Measurements from ENCODE around the gene PARN.
"Not testable (repeated sequence)": the region's sequence is repeated elsewhere in the genome, so short reads cannot be mapped to it uniquely, and the experiment has no call there.

The PARN gene

DNA sequence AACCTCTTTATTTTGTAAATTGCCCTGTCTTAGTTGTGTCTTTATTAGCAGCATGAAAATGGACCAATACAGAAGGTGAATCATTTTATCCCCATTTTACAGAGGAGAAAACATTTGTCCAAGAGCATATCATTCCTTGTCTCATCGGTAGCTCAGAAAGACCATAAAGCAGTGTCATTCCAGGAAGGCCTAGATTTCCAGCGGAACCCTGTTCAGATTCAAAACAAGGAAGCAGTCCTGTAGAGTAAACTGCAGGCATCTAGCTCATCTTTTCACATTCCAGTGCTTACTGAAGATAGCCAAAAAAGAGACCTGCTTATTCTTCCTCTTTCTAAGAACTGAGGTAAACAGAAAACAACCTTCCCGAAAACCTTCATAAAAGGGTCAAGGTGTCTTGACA is 54.0 kb downstream of the PARN start:
- Histone ChIP-seq H4K8ac (ENCODE audit: low read depth, low read length) (no peak overlapping the region), H3K9ac (ENCODE audit: low read length) (no peak overlapping the region), H2BK5ac (ENCODE audit: low read length) (no peak overlapping the region), H3K27me3 (ENCODE audit: insufficient read depth, low read length, poor library complexity) (no peaks in the 10 kb centered on the region), H3K4me2 (ENCODE audit: low read length) (no peak overlapping the region), H3K4ac (ENCODE audit: low read depth, low read length) (no peak overlapping the region), H3K56ac (ENCODE audit: low read length) (no peak overlapping the region), H3K23ac (ENCODE audit: low read length) (no peak overlapping the region), H2AK5ac (ENCODE audit: low read length) (no peak overlapping the region), H3K4me1 (ENCODE audit: control insufficient read depth, low read depth, low read length) (no peaks in the 10 kb centered on the region), H3K79me2 (ENCODE audit: control insufficient read depth, insufficient read depth, low read length) (no peaks in the 10 kb centered on the region), H3K18ac (ENCODE audit: low read length) (no peak overlapping the region), H4K5ac (ENCODE audit: low read length) (no peak overlapping the region), H3K36me3 (ENCODE audit: control insufficient read depth, insufficient read depth, low read length) (peaks cover 2% of the 10 kb centered on the region), H2BK15ac (replicated peaks; ENCODE audit: low read depth) (no peak overlapping the region), H2BK120ac (ENCODE audit: low read depth, low read length) (no peak overlapping the region), H3K27ac (ENCODE audit: low read depth, low read length) (no peak overlapping the region), H3K4me3 (ENCODE audit: low read length) (no peak overlapping the region), H3K79me1 (ENCODE audit: low read length) (no peaks in the 10 kb centered on the region)
- no CpG with 5 or more reads among the region's 3 CpGs for WGBS (ENCODE audit: extremely low coverage, insufficient coverage, low lambda C conversion rate)
- no peak for DNase-seq

- not testable (repeated sequence) for H3K23ac ChIP-seq (ENCODE audit: low read length); H3K79me1 ChIP-seq (ENCODE audit: low read length); H3K4me1 ChIP-seq (ENCODE audit: control insufficient read depth, low read depth, low read length); H3K27me3 ChIP-seq (ENCODE audit: insufficient read depth, low read length, poor library complexity); H3K18ac ChIP-seq (ENCODE audit: low read length); H3K56ac ChIP-seq (ENCODE audit: low read length); H3K4ac ChIP-seq (ENCODE audit: low read depth, low read length); H4K8ac ChIP-seq (ENCODE audit: low read depth, low read length); H3K27ac ChIP-seq (ENCODE audit: low read depth, low read length); H3K4me2 ChIP-seq (ENCODE audit: low read length); H3K4me3 ChIP-seq (ENCODE audit: low read length); H3K79me2 ChIP-seq (ENCODE audit: control insufficient read depth, insufficient read depth, low read length); H2AK5ac ChIP-seq (ENCODE audit: low read length); H2BK5ac ChIP-seq (ENCODE audit: low read length); H3K9ac ChIP-seq (ENCODE audit: low read length); DNase-seq; H2BK120ac ChIP-seq (ENCODE audit: low read depth, low read length); H3K36me3 ChIP-seq (ENCODE audit: control insufficient read depth, insufficient read depth, low read length); H2BK15ac ChIP-seq (replicated peaks; ENCODE audit: low read depth); H4K5ac ChIP-seq (ENCODE audit: low read length)
- WGBS (ENCODE audit: extremely low coverage, insufficient coverage, low lambda C conversion rate) = no CpG with 5 or more reads among the region's 4 CpGs
Observed at GRCh38 chr16:14574698-14575415, 55.2 kb downstream of the PARN start.

- Histone ChIP-seq H2BK5ac (ENCODE audit: low read length) (no peak overlapping the region), H3K79me2 (ENCODE audit: control insufficient read depth, insufficient read depth, low read length) (no peaks in the 10 kb centered on the region), H3K9ac (ENCODE audit: low read length) (no peak overlapping the region), H3K23ac (ENCODE audit: low read length) (no peak overlapping the region), H2AK5ac (ENCODE audit: low read length) (no peak overlapping the region), H4K8ac (ENCODE audit: low read depth, low read length) (no peak overlapping the region), H3K79me1 (ENCODE audit: low read length) (no peaks in the 10 kb centered on the region), H3K27me3 (ENCODE audit: insufficient read depth, low read length, poor library complexity) (no peaks in the 10 kb centered on the region), H3K27ac (ENCODE audit: low read depth, low read length) (no peak overlapping the region), H3K4ac (ENCODE audit: low read depth, low read length) (no peak overlapping the region), H3K4me2 (ENCODE audit: low read length) (no peak overlapping the region), H3K56ac (ENCODE audit: low read length) (no peak overlapping the region), H3K18ac (ENCODE audit: low read length) (no peak overlapping the region), H2BK120ac (ENCODE audit: low read depth, low read length) (no peak overlapping the region), H2BK15ac (replicated peaks; ENCODE audit: low read depth) (no peak overlapping the region), H3K36me3 (ENCODE audit: control insufficient read depth, insufficient read depth, low read length) (peaks cover 2% of the 10 kb centered on the region), H3K4me3 (ENCODE audit: low read length) (no peak overlapping the region), H4K5ac (ENCODE audit: low read length) (no peak overlapping the region), H3K4me1 (ENCODE audit: control insufficient read depth, low read depth, low read length) (no peaks in the 10 kb centered on the region)
- no peak for DNase-seq
- 100% methylated on average over 1 of the region's 2 CpGs for WGBS (ENCODE audit: extremely low coverage, insufficient coverage, low lambda C conversion rate)
Observed at GRCh38 chr16:14572535-14572934, 57.5 kb downstream of the PARN start.

DNA sequence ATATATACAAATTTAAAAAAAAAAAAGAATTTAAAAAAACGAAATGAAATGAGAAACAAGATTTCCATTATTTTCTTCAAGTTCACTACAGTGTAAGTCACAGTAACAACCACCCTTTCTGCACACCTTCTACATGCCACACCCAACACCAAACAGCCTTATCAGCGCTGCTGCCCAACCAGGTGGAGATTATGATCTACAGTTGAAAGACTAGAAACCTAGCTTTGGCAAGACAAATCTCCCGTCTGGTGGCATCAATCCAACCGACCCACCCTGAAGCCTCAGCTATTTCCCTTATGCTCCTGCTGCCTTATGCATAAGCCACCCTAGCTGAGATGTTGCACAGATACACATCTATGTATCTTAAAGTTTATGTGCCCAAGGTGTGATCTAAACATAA is 60.8 kb downstream of the PARN start:
- no peaks in the 10 kb centered on the region for H3K79me2 ChIP-seq (ENCODE audit: control insufficient read depth, insufficient read depth, low read length)
- no peak overlapping the region for H3K56ac ChIP-seq (ENCODE audit: low read length)
- H3K36me3 ChIP-seq (ENCODE audit: control insufficient read depth, insufficient read depth, low read length) = no peaks in the 10 kb centered on the region
- no peak overlapping the region for H3K4me3 ChIP-seq (ENCODE audit: low read length)
- H3K23ac ChIP-seq (ENCODE audit: low read length) = no peak overlapping the region
- H3K18ac ChIP-seq (ENCODE audit: low read length) = no peak overlapping the region
- H3K4ac ChIP-seq (ENCODE audit: low read depth, low read length) = no peak overlapping the region
- no peaks in the 10 kb centered on the region for H3K27me3 ChIP-seq (ENCODE audit: insufficient read depth, low read length, poor library complexity)
- H3K27ac ChIP-seq (ENCODE audit: low read depth, low read length) = no peak overlapping the region
- no CpG with 5 or more reads among the region's 4 CpGs for WGBS (ENCODE audit: extremely low coverage, insufficient coverage, low lambda C conversion rate)
- H3K4me1 ChIP-seq (ENCODE audit: control insufficient read depth, low read depth, low read length) = no peaks in the 10 kb centered on the region
- H4K5ac ChIP-seq (ENCODE audit: low read length) = no peak overlapping the region
- no peak overlapping the region for H3K9ac ChIP-seq (ENCODE audit: low read length)
- H2BK5ac ChIP-seq (ENCODE audit: low read length) = no peak overlapping the region
- no peak overlapping the region for H3K4me2 ChIP-seq (ENCODE audit: low read length)
- no peak for DNase-seq
- H4K8ac ChIP-seq (ENCODE audit: low read depth, low read length) = no peak overlapping the region
- H2BK15ac ChIP-seq (replicated peaks; ENCODE audit: low read depth) = no peak overlapping the region
- H2BK120ac ChIP-seq (ENCODE audit: low read depth, low read length) = no peak overlapping the region
- H2AK5ac ChIP-seq (ENCODE audit: low read length) = no peak overlapping the region
- H3K79me1 ChIP-seq (ENCODE audit: low read length) = no peaks in the 10 kb centered on the region

DNA sequence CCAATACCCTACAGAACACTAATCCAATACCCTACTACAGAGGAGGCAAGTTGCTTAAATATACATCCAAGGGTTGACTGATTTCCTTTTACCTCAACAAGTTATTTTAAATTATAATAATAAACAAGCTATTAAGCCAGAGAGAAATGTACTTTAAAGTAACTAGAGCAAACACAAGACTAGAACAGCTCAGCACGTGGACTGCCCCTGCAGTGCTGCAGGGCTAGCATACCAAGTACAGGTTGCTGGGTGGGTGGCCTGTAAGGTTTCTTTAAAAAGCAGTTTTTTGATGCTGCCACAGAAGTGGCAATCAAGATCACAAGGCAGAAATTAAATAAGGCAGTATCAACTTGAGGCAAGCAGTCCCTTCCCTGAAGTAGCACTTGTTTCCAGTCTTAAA is 63.5 kb downstream of the PARN start:
- Histone ChIP-seq H2AK5ac (ENCODE audit: low read length) (no peak overlapping the region), H3K4ac (ENCODE audit: low read depth, low read length) (no peak overlapping the region)

GRCh38 chr16:14565688-14566025 is 64.4 kb downstream of the PARN start:
- H2AK5ac ChIP-seq (ENCODE audit: low read length) = no peak overlapping the region
- no peak overlapping the region for H3K56ac ChIP-seq (ENCODE audit: low read length)
- H2BK15ac ChIP-seq (replicated peaks; ENCODE audit: low read depth) = no peak overlapping the region
- H3K4me3 ChIP-seq (ENCODE audit: low read length) = no peak overlapping the region
- no peak overlapping the region for H3K4ac ChIP-seq (ENCODE audit: low read depth, low read length)
- H3K36me3 ChIP-seq (ENCODE audit: control insufficient read depth, insufficient read depth, low read length) = no peaks in the 10 kb centered on the region
- H3K23ac ChIP-seq (ENCODE audit: low read length) = no peak overlapping the region
- no peak overlapping the region for H3K4me2 ChIP-seq (ENCODE audit: low read length)
- H2BK120ac ChIP-seq (ENCODE audit: low read depth, low read length) = no peak overlapping the region
- H3K79me1 ChIP-seq (ENCODE audit: low read length) = peaks cover 4% of the 10 kb centered on the region
- no peaks in the 10 kb centered on the region for H3K27me3 ChIP-seq (ENCODE audit: insufficient read depth, low read length, poor library complexity)
- no peak for DNase-seq
- no peak overlapping the region for H4K8ac ChIP-seq (ENCODE audit: low read depth, low read length)
- no peak overlapping the region for H4K5ac ChIP-seq (ENCODE audit: low read length)
- H3K9ac ChIP-seq (ENCODE audit: low read length) = no peak overlapping the region
- no peak overlapping the region for H3K27ac ChIP-seq (ENCODE audit: low read depth, low read length)
- H3K79me2 ChIP-seq (ENCODE audit: control insufficient read depth, insufficient read depth, low read length) = no peaks in the 10 kb centered on the region
- no CpG with 5 or more reads among the region's 2 CpGs for WGBS (ENCODE audit: extremely low coverage, insufficient coverage, low lambda C conversion rate)
- H3K18ac ChIP-seq (ENCODE audit: low read length) = no peak overlapping the region
- no peaks in the 10 kb centered on the region for H3K4me1 ChIP-seq (ENCODE audit: control insufficient read depth, low read depth, low read length)
- no peak overlapping the region for H2BK5ac ChIP-seq (ENCODE audit: low read length)

More for the DNA sequence above, 63.5 kb downstream of the PARN start:
- no peak overlapping the region for H3K18ac ChIP-seq (ENCODE audit: low read length)
- no peak overlapping the region for H4K5ac ChIP-seq (ENCODE audit: low read length)
- H3K56ac ChIP-seq (ENCODE audit: low read length) = no peak overlapping the region
- no peaks in the 10 kb centered on the region for H3K27me3 ChIP-seq (ENCODE audit: insufficient read depth, low read length, poor library complexity)
- H3K23ac ChIP-seq (ENCODE audit: low read length) = no peak overlapping the region
- no peaks in the 10 kb centered on the region for H3K4me1 ChIP-seq (ENCODE audit: control insufficient read depth, low read depth, low read length)
- H3K27ac ChIP-seq (ENCODE audit: low read depth, low read length) = no peak overlapping the region
- no peak overlapping the region for H2BK5ac ChIP-seq (ENCODE audit: low read length)
- peaks cover 4% of the 10 kb centered on the region for H3K79me1 ChIP-seq (ENCODE audit: low read length)
- no peak for DNase-seq
- H2BK15ac ChIP-seq (replicated peaks; ENCODE audit: low read depth) = no peak overlapping the region
- H3K36me3 ChIP-seq (ENCODE audit: control insufficient read depth, insufficient read depth, low read length) = no peaks in the 10 kb centered on the region
- no peaks in the 10 kb centered on the region for H3K79me2 ChIP-seq (ENCODE audit: control insufficient read depth, insufficient read depth, low read length)
- no peak overlapping the region for H2BK120ac ChIP-seq (ENCODE audit: low read depth, low read length)
- no peak overlapping the region for H4K8ac ChIP-seq (ENCODE audit: low read depth, low read length)
- H3K4me3 ChIP-seq (ENCODE audit: low read length) = no peak overlapping the region
- H3K4me2 ChIP-seq (ENCODE audit: low read length) = no peak overlapping the region
- H3K9ac ChIP-seq (ENCODE audit: low read length) = no peak overlapping the region
- WGBS (ENCODE audit: extremely low coverage, insufficient coverage, low lambda C conversion rate) = no CpG with 5 or more reads among the region's 1 CpG

All from mesendoderm (in vitro differentiated cells).